NCI-H128 (cell line): Measurements from ENCODE around the gene S100A8.
"Not testable (repeated sequence)": the region's sequence is repeated elsewhere in the genome, so short reads cannot be mapped to it uniquely, and the experiment has no call there.

Experiments
- DNase-seq: peaks from one replicate; lab custom pipeline; 2025; ENCODE audit not compliant: unreplicated experiment; lab: John Stamatoyannopoulos, UW

S100A8 gene

GRCh38 chr1:153390938-153391710, at the start of gene S100A8:
Gene S100A8 (minus strand): TSS chr1:153391073. CDS start chr1:153390535, 538 bp downstream.
- DNase-seq: no peak

- DNase-seq: no peak
Observed at GRCh38 chr1:153439273-153439672, 48.4 kb upstream of the S100A8 start.

- DNase-seq: no peak
Observed at GRCh38 chr1:153438599-153438998, 47.7 kb upstream of the S100A8 start.

- DNase-seq: no peak
Observed at GRCh38 chr1:153437236-153437635, 46.4 kb upstream of the S100A8 start.

GRCh38 chr1:153434746-153435455, 44.0 kb upstream of the S100A8 start:
- DNase-seq: no peak

GRCh38 chr1:153432874-153433681, 42.2 kb upstream of the S100A8 start:
- DNase-seq: no peak

- no peak for DNase-seq
Observed at GRCh38 chr1:153431928-153432327, 41.1 kb upstream of the S100A8 start.

- DNase-seq: no peak
Observed at GRCh38 chr1:153431427-153431826, 40.6 kb upstream of the S100A8 start.

GRCh38 chr1:153431002-153431401, 40.1 kb upstream of the S100A8 start:
- DNase-seq: no peak

- DNase-seq: no peak
Observed at GRCh38 chr1:153430561-153430960, 39.7 kb upstream of the S100A8 start.

- DNase-seq: no peak
Observed at GRCh38 chr1:153430166-153430553, 39.3 kb upstream of the S100A8 start.

- DNase-seq: no peak
Observed at GRCh38 chr1:153429266-153430165, 38.6 kb upstream of the S100A8 start.

- DNase-seq: no peak
Observed at GRCh38 chr1:153428791-153429190, 37.9 kb upstream of the S100A8 start.

GRCh38 chr1:153428073-153428638, 37.3 kb upstream of the S100A8 start:
- DNase-seq: no peak

- no peak for DNase-seq
Observed at GRCh38 chr1:153426809-153427208, 35.9 kb upstream of the S100A8 start.

- no peak for DNase-seq
Observed at GRCh38 chr1:153422450-153423068, 31.7 kb upstream of the S100A8 start.

- no peak for DNase-seq
Observed at GRCh38 chr1:153420306-153420705, 29.4 kb upstream of the S100A8 start.

- DNase-seq: not testable (repeated sequence)
Observed at GRCh38 chr1:153419436-153419793, 28.5 kb upstream of the S100A8 start.

GRCh38 chr1:153418758-153419435, 28.0 kb upstream of the S100A8 start:
- DNase-seq: not testable (repeated sequence)
